Hepatocyte (in vitro differentiated cells): ENCODE measurements around the gene MIOX. TPM values are rescaled to one million over a fixed set of nuclear protein-coding genes. Genes with fewer than 3 reads are reported as not detected.
A peak's percentile ranks its signal among the peaks of the same experiment; 100 is the strongest.

ENCODE experiments used
- DNase-seq: peaks from one replicate; pipeline ENCODE4 v3.0.0-alpha.2; 2016; ENCODE audit warnings: low spot score
- H2AFZ ChIP-seq: fragments of 200-600 bp; sonication (generic); 2 replicates; pipeline ENCODE4 v1.6.0; 2016; ENCODE audit warnings: antibody characterized with exemption, mild to moderate bottlenecking
- H3K27ac ChIP-seq: fragments of 200-600 bp; sonication (generic); 2 replicates; pipeline ENCODE4 v1.5.1; 2016; ENCODE audit warnings: mild to moderate bottlenecking
- H3K27me3 ChIP-seq: fragments of 200-600 bp; sonication (generic); 2 replicates; pipeline ENCODE4 v1.6.1; 2016
- H3K36me3 ChIP-seq: fragments of 200-600 bp; sonication (generic); replicated peaks from 2 replicates; pipeline ENCODE4 v1.5.1; 2016; ENCODE audit warnings: low read depth; ENCODE audit not compliant: insufficient read depth
- H3K4me1 ChIP-seq: fragments of 200-600 bp; sonication (generic); 2 replicates; pipeline ENCODE4 v1.5.1; 2016; ENCODE audit warnings: mild to moderate bottlenecking, moderate library complexity; ENCODE audit not compliant: insufficient read depth
- H3K4me2 ChIP-seq: fragments of 200-600 bp; sonication (generic); 2 replicates; pipeline ENCODE4 v1.6.0; 2016
- H3K4me3 ChIP-seq: fragments of 200-600 bp; sonication (generic); 2 replicates; pipeline ENCODE4 v1.5.1; 2016; ENCODE audit warnings: mild to moderate bottlenecking
- H3K79me2 ChIP-seq: fragments of 200-600 bp; sonication (generic); 2 replicates; pipeline ENCODE4 v1.6.0; 2017; ENCODE audit warnings: mild to moderate bottlenecking
- H3K9me2 ChIP-seq: fragments of 200-600 bp; sonication (generic); replicated peaks from 2 replicates; pipeline ENCODE4 v1.6.0; 2017; ENCODE audit warnings: mild to moderate bottlenecking; ENCODE audit not compliant: insufficient read depth
- H3K9me3 ChIP-seq: fragments of 200-600 bp; sonication (generic); 2 replicates; pipeline ENCODE4 v1.5.1; 2016; ENCODE audit warnings: low read depth, mild to moderate bottlenecking
- H4K20me1 ChIP-seq: fragments of 200-600 bp; sonication (generic); 2 replicates; pipeline ENCODE4 v1.6.0; 2016; ENCODE audit warnings: mild to moderate bottlenecking; ENCODE audit not compliant: insufficient read depth, poor library complexity, severe bottlenecking
- CTCF ChIP-seq: fragments of 200-600 bp; sonication (generic); IDR thresholded peaks from 2 replicates; pipeline ENCODE4 v1.5.1; 2016; ENCODE audit warnings: antibody characterized with exemption, mild to moderate bottlenecking; ENCODE audit not compliant: poor library complexity
- EZH2 ChIP-seq: fragments of 200-600 bp; sonication (generic); IDR thresholded peaks from 2 replicates; pipeline ENCODE4 v1.6.1; 2016; ENCODE audit warnings: antibody characterized with exemption, mild to moderate bottlenecking, borderline replicate concordance
- EZH2phosphoT487 ChIP-seq: fragments of 200-600 bp; sonication (generic); IDR thresholded peaks from one replicate; pipeline ENCODE4 v1.6.1; 2018; ENCODE audit warnings: antibody characterized with exemption, mild to moderate bottlenecking, low read depth, moderate library complexity; ENCODE audit not compliant: unreplicated experiment, severe bottlenecking
- WGBS: methylation state at CpG from one replicate; pipeline ENCODE4 v1.1.6; 2016; ENCODE audit warnings: low lambda C conversion rate; ENCODE audit errors: missing lambda C conversion rate; 5-methylcytosine and 5-hydroxymethylcytosine counted together
- polyA plus RNA-seq: library from polyadenylated mRNA; unstranded; fragments of >200 nt; fragmentation: Nextera tagmentation; extraction: Ambion mirVana; gene quantifications from 2 replicates; pipeline ENCODE4 v1.2.1, GENCODE V29; 2016
- total RNA-seq: library from RNA; depleted of rRNA; stranded (reverse); fragments of >200 nt; gene quantifications from 2 replicates; pipeline ENCODE4 v1.2.3, GENCODE V29; 2014

Gene MIOX
- total and polyA plus RNA-seq, 2 experiments from 2014 or later = not detected

DNA sequence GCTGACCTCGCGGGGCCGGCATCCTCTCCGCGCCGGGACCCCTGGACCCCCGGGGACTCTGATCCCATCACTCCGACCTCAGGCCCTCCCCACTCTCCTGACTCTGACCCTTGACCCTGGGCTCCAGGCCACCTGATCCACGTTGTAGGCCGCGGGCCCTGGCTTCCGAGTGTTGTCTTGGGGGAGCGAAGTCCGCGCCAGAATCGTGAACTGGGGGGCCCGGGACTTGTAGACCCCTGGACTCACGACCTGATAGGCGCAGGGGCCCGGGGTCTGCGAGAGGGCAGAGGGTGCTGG, 43.9 kb downstream of the MIOX start:
- Histone ChIP-seq H3K9me2 (no peaks in the 10 kb centered on the region), H3K36me3 (no peaks in the 10 kb centered on the region), H3K4me2 (peak overlapping the region; percentile 99), H3K9me3 (no peaks in the 10 kb centered on the region), H3K4me1 (peaks cover 42% of the 10 kb centered on the region), H3K79me2 (no peaks in the 10 kb centered on the region), H3K4me3 (peak overlapping the region; percentile 49), H2AFZ (peak overlapping the region; percentile 23), H4K20me1 (no peaks in the 10 kb centered on the region), H3K27ac (peak overlapping the region; percentile 96), H3K27me3 (peaks cover 11% of the 10 kb centered on the region)
- 9% methylated on average over 4 of the region's 21 CpGs for WGBS
- no peak for DNase-seq
- TF ChIP-seq EZH2phosphoT487 = no peak
- TF ChIP-seq EZH2 = peak; percentile 41

DNA sequence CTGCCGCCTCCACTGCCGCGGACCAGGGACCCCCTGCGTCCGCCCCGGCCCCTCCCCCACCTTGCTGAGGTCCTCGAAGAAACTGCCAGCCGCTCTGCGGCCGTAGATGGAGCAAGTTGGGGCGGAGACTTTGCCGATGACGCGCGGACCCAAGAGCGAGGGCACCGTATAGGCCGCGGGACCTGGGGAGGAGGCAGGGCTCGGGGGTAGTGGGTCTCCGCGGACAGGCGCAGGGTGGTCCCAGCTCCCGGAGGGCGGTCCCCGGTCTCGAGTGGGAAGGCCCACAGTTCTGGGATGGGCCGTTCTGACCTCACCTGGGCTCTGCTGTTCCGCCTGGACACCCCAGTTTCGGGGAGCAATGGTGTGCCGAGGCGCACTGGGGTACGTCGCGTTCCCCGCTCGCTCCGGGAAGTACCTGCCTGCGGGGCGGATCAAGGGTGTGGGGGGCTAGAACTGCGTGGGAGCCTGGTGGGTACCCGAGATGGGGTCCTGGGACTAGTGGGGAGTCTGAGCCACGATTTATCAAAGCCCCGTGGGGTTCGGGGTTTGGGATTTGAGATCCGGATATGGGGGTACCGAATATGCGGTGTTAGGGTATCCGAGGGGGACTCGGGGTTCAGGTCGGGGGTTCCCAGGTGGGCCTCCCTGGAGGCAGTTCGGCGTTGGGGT, 44.4 kb downstream of the MIOX start:
- Histone ChIP-seq H3K9me2 (no peaks in the 10 kb centered on the region), H3K4me3 (peak overlapping the region; percentile 52), H3K79me2 (no peaks in the 10 kb centered on the region), H3K4me1 (peaks cover 42% of the 10 kb centered on the region), H3K27ac (peak overlapping the region; percentile 96), H2AFZ (peak overlapping the region; percentile 51), H3K36me3 (no peaks in the 10 kb centered on the region), H3K27me3 (peaks cover 11% of the 10 kb centered on the region), H3K4me2 (peak overlapping the region; percentile 99), H4K20me1 (no peaks in the 10 kb centered on the region), H3K9me3 (no peaks in the 10 kb centered on the region)
- WGBS = 16% methylated on average over 41 of the region's 53 CpGs
- peak; percentile 91 for DNase-seq
- TF ChIP-seq EZH2phosphoT487 (no peak), EZH2 (peak; percentile 19), CTCF (no peak)

DNA sequence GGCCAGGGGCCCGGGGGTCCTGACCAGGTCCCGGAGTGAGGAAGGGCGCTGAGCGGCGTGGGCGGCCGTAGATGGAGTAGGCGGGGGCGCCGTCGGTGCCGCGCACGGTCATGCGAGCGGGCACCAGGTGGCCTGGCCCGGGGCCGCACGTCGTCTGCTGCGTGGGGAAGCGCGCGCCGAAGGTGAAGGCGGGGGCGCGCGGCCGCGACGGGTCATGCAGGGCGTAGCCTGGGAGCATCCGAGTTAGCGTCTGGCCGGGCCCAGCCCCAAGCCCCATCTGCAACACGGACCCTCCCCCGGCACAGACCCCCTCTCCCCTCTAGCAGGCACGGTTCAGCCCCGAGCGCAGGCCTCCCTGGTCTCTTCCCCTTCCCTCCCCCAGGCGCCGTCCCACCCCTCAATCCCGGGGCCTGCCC, 44.9 kb downstream of the MIOX start:
- H3K4me1 ChIP-seq = peaks cover 40% of the 10 kb centered on the region
- TF ChIP-seq EZH2phosphoT487 = no peak
- no peak for TF ChIP-seq EZH2
- no peak for TF ChIP-seq CTCF
- H3K79me2 ChIP-seq = no peaks in the 10 kb centered on the region
- DNase-seq = peak; percentile 75
- no peaks in the 10 kb centered on the region for H3K36me3 ChIP-seq
- H3K9me2 ChIP-seq = no peaks in the 10 kb centered on the region
- peaks cover 11% of the 10 kb centered on the region for H3K27me3 ChIP-seq
- peak overlapping the region; percentile 51 for H2AFZ ChIP-seq
- H3K27ac ChIP-seq = peak overlapping the region; percentile 96
- no peaks in the 10 kb centered on the region for H3K9me3 ChIP-seq
- no peaks in the 10 kb centered on the region for H4K20me1 ChIP-seq
- 8% methylated on average over 8 of the region's 44 CpGs for WGBS
- H3K4me2 ChIP-seq = peak overlapping the region; percentile 99
- peak overlapping the region; percentile 52 for H3K4me3 ChIP-seq

GRCh38 chr22:50531962-50532674, 45.5 kb downstream of the MIOX start:
- no peaks in the 10 kb centered on the region for H4K20me1 ChIP-seq
- H2AFZ ChIP-seq = peak overlapping the region; percentile 49
- H3K9me3 ChIP-seq = no peaks in the 10 kb centered on the region
- no peaks in the 10 kb centered on the region for H3K79me2 ChIP-seq
- no peaks in the 10 kb centered on the region for H3K9me2 ChIP-seq
- H3K4me2 ChIP-seq = peak overlapping the region; percentile 99
- H3K27me3 ChIP-seq = peaks cover 11% of the 10 kb centered on the region
- H3K27ac ChIP-seq = peak overlapping the region; percentile 96
- 8% methylated on average over 30 of the region's 56 CpGs for WGBS
- DNase-seq = peak; percentile 77
- H3K4me1 ChIP-seq = peaks cover 35% of the 10 kb centered on the region
- no peaks in the 10 kb centered on the region for H3K36me3 ChIP-seq
- TF ChIP-seq CTCF (no peak), EZH2 (no peak), EZH2phosphoT487 (no peak)
- peak overlapping the region; percentile 52 for H3K4me3 ChIP-seq
